GM20000 (cell line): ENCODE data around the gene IQCH.

Source experiments
- DNase-seq: peaks from one replicate; pipeline ENCODE4 v3.0.0; 2012; ENCODE audit warnings: low spot score
- CTCF ChIP-seq: IDR thresholded peaks from 2 replicates; pipeline ENCODE4 v1.5.1; 2012; ENCODE audit warnings: mild to moderate bottlenecking, control low read depth; ENCODE audit errors: extremely low read depth, missing control alignments

The IQCH gene

DNA sequence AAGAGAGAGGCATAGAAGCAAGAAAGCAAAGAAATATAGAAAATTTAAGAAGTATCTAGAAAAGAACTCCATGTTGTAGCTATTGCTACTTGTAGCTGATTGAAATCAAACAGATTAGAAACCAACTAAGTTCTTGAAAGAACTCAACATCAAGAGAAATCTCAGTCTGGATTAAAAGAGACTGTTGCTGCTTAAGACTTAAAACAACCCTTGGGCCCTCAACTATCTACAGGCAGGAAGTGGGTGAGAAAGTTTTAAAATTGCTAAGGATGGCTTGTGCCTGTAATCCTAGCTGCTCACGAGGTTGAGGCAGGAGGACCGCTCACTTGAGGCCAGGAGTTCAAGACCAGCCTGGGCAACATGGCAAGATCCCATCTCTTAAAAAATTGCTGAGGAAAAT lies 227.1 kb downstream of the IQCH start:
- no peak for TF ChIP-seq CTCF
- DNase-seq: no peak

DNA sequence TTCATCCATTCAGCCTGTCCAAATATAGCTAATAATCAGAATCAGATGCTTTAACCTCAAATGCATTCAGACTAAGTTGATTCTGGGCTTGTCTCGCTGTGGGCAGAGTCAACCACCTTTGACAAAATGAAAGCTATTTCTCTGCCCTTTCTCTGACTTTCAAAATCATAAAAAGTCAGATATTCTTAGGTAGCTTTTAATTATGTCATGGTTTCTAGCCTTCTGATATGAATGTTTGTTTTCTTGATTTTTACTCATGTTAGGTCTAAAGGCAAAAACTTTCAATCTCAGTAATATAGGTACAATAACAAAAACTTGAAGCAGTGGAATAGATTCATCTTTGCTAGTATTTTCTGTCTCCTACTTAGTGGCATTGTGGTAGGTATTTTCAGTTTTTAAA lies 241.0 kb downstream of the IQCH start:
- TF ChIP-seq CTCF: no peak
- no peak for DNase-seq

DNA sequence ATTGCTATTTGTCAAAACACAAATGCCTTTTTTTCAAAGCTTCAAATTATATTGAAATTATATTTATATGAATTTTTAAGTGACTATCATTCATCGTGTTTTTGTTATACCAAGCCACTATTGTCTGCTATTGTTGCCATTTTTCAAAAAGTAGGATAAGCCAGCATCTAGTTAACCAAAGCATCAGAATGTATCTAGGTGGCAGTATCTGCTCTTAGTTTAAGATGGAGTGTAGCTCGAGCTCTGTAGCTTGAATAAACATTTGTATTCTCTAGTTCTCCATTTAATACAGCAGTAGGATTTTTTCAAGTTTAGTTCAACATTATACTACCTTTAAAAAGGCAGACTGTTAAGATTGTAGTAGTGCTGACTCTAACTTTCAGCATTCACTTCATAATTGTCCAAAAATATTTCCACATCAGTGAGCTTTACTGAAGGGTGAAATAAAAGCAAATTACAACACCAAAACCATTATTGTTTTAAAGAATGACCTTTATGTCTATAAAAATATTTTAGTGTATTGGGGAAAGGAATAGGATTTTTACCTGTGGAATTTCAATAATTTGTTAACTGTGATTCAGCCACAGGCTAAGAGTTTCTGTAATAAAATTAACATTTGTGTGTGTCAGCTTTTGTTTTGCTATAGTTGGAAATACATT lies 246.7 kb downstream of the IQCH start:
- DNase-seq: peak; percentile 22
- TF ChIP-seq CTCF: peak; percentile 7

- TF ChIP-seq CTCF: no peak
- no peak for DNase-seq
Measured at GRCh38 chr15:67501836-67502461, 247.4 kb downstream of the IQCH start.

GRCh38 chr15:67504056-67504455 lies 249.5 kb downstream of the IQCH start:
- DNase-seq: no peak

DNA sequence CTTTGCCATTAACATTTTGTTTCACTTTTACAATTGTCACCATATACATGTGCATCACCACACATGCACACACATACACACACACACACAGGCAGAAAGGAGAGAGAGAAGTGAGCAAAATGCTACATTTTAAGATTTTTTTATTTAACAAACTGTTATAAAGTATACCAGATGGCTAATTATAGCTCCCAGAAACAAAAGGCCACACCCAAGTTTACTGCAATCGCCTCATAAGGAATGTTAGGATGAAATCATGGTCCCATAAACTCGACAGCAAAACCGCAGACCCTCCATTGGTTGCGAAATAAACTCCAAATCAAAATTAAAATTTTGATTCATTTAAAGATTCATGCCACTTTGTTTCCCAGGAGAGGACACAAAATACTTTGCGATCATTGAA lies 250.2 kb downstream of the IQCH start:
- DNase-seq: no peak
- TF ChIP-seq CTCF: no peak

More at GRCh38 chr15:67504056-67504455, 249.5 kb downstream of the IQCH start:
- TF ChIP-seq CTCF: no peak

DNA sequence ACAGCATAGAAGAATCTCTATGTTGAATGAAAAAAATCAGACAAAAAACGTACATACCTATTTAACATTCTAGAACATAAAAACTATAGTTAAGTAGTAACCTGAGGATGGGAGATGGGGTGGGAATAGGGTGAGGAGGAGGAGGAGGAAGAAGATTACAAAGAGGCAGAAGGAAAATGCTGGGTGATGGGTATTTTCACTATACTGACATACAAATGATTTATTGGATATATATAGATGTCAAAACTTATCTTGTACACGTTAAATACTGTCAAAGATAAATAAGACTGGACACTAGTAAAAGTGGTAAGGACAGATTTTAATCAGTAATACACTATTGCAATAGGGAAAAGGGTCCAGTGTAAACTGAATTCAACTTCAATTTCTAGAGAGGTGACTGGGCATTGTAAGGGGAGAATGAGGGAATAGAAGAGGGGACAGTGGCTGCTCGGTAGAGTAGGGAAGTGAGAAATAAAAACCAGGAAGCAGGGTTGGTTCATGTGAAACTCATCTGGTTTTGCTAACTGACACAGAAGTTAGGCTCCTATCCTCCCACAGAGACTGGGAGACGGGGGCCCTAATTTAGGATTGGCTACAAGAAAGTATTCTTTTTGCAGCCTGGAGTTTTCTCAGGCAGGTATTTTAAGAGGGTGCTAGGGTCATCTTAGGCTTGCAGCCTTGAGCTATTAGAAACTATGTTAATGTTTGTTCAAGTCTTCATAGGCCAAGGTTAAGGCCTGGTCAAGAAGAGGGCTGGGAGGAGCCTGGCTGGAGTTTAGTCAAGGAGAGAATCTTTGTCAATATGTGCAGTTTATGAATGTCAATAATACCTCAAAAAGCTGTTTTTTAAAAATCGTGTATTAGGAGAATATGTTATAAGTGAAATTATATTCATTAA lies 251.3 kb downstream of the IQCH start:
- peak; percentile 5 for DNase-seq
- TF ChIP-seq CTCF: no peak
